HCT116 (cell line): ENCODE data around the gene S100A3.

ENCODE experiments used
- EZH2 ChIP-seq: fragments of 200-600 bp; sonication (generic); IDR thresholded peaks from 2 replicates; pipeline ENCODE4 v1.6.1; 2017; ENCODE audit warnings: antibody characterized with exemption, mixed run types
- EZH2phosphoT487 ChIP-seq: fragments of 200-600 bp; IDR thresholded peaks from 2 replicates; pipeline ENCODE4 v1.6.1; 2018; ENCODE audit warnings: antibody characterized with exemption, borderline replicate concordance
- JUND ChIP-seq: IDR thresholded peaks from 2 replicates; pipeline ENCODE4 v1.6.1; 2012
- POLR2A ChIP-seq: IDR thresholded peaks from 2 replicates; pipeline ENCODE4 v1.7.0; 2011; ENCODE audit warnings: borderline replicate concordance; ENCODE audit not compliant: insufficient read depth, insufficient read length; ENCODE audit errors: extremely low read depth
- POLR2AphosphoS5 ChIP-seq: IDR thresholded peaks from 2 replicates; pipeline ENCODE4 v1.6.1; 2011; ENCODE audit warnings: mild to moderate bottlenecking, low read depth, low read length, moderate library complexity
- RAD21 ChIP-seq: IDR thresholded peaks from 2 replicates; pipeline ENCODE4 v1.6.1; 2012; ENCODE audit warnings: low read depth, mild to moderate bottlenecking
- SIN3A ChIP-seq: IDR thresholded peaks from 2 replicates; pipeline ENCODE4 v1.6.1; 2012; ENCODE audit warnings: low read depth
- SP1 ChIP-seq: IDR thresholded peaks from 2 replicates; pipeline ENCODE4 v1.6.1; 2012; ENCODE audit warnings: low read depth
- SRF ChIP-seq: IDR thresholded peaks from 2 replicates; pipeline ENCODE4 v1.6.1; 2012; ENCODE audit warnings: low read depth
- TCF7L2 ChIP-seq: IDR thresholded peaks from 2 replicates; pipeline ENCODE4 v1.7.0; 2011; ENCODE audit warnings: borderline replicate concordance, inconsistent platforms; ENCODE audit not compliant: insufficient read depth, insufficient read length; ENCODE audit errors: extremely low read depth
- YY1 ChIP-seq: IDR thresholded peaks from 2 replicates; pipeline ENCODE4 v1.6.1; 2011; ENCODE audit warnings: low read length, low read depth, moderate library complexity, mild to moderate bottlenecking; ENCODE audit not compliant: insufficient replicate concordance; ENCODE audit errors: extremely low read depth
- TF ChIP-seq, protein P1 (sequence below), 3 experiments: fragments of 200-600 bp in 1 of 3; sonication (generic) in 1 of 3; IDR thresholded peaks in 2 of 3; conservative IDR thresholded peaks in 1 of 3; 2 replicates each; pipeline ENCODE4 v1.5.1; 2012 to 2017; ENCODE audit warnings: low read depth in 2 of 3, low read length in 2 of 3, antibody characterized with exemption in 1 of 3, borderline replicate concordance in 1 of 3, control low read depth in 1 of 3, mild to moderate bottlenecking in 1 of 3, mixed read lengths in 1 of 3, mixed run types in 1 of 3, moderate library complexity in 1 of 3; ENCODE audit not compliant: insufficient read depth in 1 of 3

GRCh38 chr1:153549741-153550397 is 811 bp upstream of the S100A3 start:
- no peak for TF ChIP-seq RAD21
- TF ChIP-seq, protein P1, sequence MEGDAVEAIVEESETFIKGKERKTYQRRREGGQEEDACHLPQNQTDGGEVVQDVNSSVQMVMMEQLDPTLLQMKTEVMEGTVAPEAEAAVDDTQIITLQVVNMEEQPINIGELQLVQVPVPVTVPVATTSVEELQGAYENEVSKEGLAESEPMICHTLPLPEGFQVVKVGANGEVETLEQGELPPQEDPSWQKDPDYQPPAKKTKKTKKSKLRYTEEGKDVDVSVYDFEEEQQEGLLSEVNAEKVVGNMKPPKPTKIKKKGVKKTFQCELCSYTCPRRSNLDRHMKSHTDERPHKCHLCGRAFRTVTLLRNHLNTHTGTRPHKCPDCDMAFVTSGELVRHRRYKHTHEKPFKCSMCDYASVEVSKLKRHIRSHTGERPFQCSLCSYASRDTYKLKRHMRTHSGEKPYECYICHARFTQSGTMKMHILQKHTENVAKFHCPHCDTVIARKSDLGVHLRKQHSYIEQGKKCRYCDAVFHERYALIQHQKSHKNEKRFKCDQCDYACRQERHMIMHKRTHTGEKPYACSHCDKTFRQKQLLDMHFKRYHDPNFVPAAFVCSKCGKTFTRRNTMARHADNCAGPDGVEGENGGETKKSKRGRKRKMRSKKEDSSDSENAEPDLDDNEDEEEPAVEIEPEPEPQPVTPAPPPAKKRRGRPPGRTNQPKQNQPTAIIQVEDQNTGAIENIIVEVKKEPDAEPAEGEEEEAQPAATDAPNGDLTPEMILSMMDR (IDR thresholded peaks at IDR 0.05 in 2 of 3, conservative IDR thresholded peaks at IDR 0.05 in 1 of 3; ENCODE audit: borderline replicate concordance in 1 of 3, insufficient read depth in 1 of 3, low read depth in 2 of 3, low read length in 2 of 3) = no peak
- no peak for TF ChIP-seq EZH2phosphoT487
- TF ChIP-seq YY1 = no peak
- TF ChIP-seq SRF = no peak
- no peak for TF ChIP-seq TCF7L2
- TF ChIP-seq SP1 = no peak
- no peak for TF ChIP-seq POLR2AphosphoS5
- no peak for TF ChIP-seq EZH2
- TF ChIP-seq JUND = no peak
- TF ChIP-seq POLR2A = no peak
- no peak for TF ChIP-seq SIN3A
